Measurements from ENCODE around the gene CFAP77. TPM values are rescaled to one million over a fixed set of nuclear protein-coding genes. Genes with fewer than 3 reads are reported as not detected.

Gene CFAP77
- total and polyA plus RNA-seq, 10 of the 15 experiments (the other 5 are each of a cell fraction or from before 2014, with no cell fraction given) = 0.33 TPM; not detected in 9

GRCh38 chr9:132517815-132518550 lies 108.0 kb downstream of the CFAP77 start:
- no peak overlapping the region for H3K27ac ChIP-seq (ENCODE audit: control insufficient read depth, insufficient read depth)
- ATAC-seq (no peak), FAIRE-seq (no peak), DNase-seq (ENCODE audit: low read depth, low spot score) (no peak)
- CTCF ChIA-PET = interaction anchor here (0.7 kb wide), 1 partner anchor 45 kb away, joined by 3 read pairs; no protein-coding TSS in a partner anchor
- POLR2A ChIA-PET = no interaction called here
- in situ Hi-C loops (cut with MboI) = no loop called here
- intact Hi-C loops (cut with micrococcal nuclease; ENCODE audit: unreplicated experiment) = no loop called here
- no peaks in the 10 kb centered on the region for H3K9me3 ChIP-seq (replicated peaks; ENCODE audit: control insufficient read depth, insufficient read depth, low read length)
- no peaks in the 10 kb centered on the region for H4K20me1 ChIP-seq (ENCODE audit: control insufficient read depth, insufficient read depth)
- H3K36me3 ChIP-seq (ENCODE audit: control insufficient read depth in 2 of 2, insufficient read depth in 2 of 2, low read length in 1 of 2) = no peaks in the 10 kb centered on the region
- no peak overlapping the region for H3K4me3 ChIP-seq
- no peaks in the 10 kb centered on the region for H3K79me2 ChIP-seq (ENCODE audit: control insufficient read depth, insufficient read depth, low read length)
- no peak for TF ChIP-seq HSF1 (IDR thresholded peaks at IDR 0.05; ENCODE audit: low read depth, low read length)
- TF ChIP-seq BCL3 (IDR thresholded peaks at IDR 0.05; ENCODE audit: borderline replicate concordance, insufficient read depth, low read depth, low read length, poor library complexity, severe bottlenecking) = no peak
- TF ChIP-seq E2F8 (IDR thresholded peaks at IDR 0.05; ENCODE audit: low read depth, partially characterized antibody) = no peak
- peaks cover 0 to 3% of the 10 kb centered on the region in 2 experiments; a peak in 2 of 4 replicates for H3K27me3 ChIP-seq (replicated peaks in 1 of 2; ENCODE audit: control insufficient read depth in 2 of 2, insufficient read depth in 2 of 2, low read length in 1 of 2)
- SMC1A ChIA-PET (ENCODE audit: uncharacterized antibody, unreplicated experiment) = no interaction called here
- H3K4me1 ChIP-seq (ENCODE audit: control insufficient read depth, insufficient read depth, low read length) = no peaks in the 10 kb centered on the region
- 32% methylated on average over 21 of the region's 21 CpGs for WGBS (ENCODE audit: insufficient coverage, insufficient replicate concordance, low lambda C conversion rate, missing lambda C conversion rate)
- no TSS peak for BruUV-seq (replicated peaks)
- no peak overlapping the region for H3K4me2 ChIP-seq (ENCODE audit: control insufficient read depth, insufficient read depth)
- no peak overlapping the region for H2AFZ ChIP-seq (ENCODE audit: control insufficient read depth, low read depth, low read length)
- no peak overlapping the region for H3K9ac ChIP-seq (ENCODE audit: control insufficient read depth, insufficient read depth, low read length)
- RAD21 ChIA-PET (ENCODE audit: unreplicated experiment) = no interaction called here
